ENCODE data around the gene PTPMT1.
A peak's percentile ranks its signal among the peaks of the same experiment; 100 is the strongest.
"Not testable (repeated sequence)": the region's sequence is repeated elsewhere in the genome, so short reads cannot be mapped to it uniquely, and the experiment has no call there.

Gene PTPMT1

DNA sequence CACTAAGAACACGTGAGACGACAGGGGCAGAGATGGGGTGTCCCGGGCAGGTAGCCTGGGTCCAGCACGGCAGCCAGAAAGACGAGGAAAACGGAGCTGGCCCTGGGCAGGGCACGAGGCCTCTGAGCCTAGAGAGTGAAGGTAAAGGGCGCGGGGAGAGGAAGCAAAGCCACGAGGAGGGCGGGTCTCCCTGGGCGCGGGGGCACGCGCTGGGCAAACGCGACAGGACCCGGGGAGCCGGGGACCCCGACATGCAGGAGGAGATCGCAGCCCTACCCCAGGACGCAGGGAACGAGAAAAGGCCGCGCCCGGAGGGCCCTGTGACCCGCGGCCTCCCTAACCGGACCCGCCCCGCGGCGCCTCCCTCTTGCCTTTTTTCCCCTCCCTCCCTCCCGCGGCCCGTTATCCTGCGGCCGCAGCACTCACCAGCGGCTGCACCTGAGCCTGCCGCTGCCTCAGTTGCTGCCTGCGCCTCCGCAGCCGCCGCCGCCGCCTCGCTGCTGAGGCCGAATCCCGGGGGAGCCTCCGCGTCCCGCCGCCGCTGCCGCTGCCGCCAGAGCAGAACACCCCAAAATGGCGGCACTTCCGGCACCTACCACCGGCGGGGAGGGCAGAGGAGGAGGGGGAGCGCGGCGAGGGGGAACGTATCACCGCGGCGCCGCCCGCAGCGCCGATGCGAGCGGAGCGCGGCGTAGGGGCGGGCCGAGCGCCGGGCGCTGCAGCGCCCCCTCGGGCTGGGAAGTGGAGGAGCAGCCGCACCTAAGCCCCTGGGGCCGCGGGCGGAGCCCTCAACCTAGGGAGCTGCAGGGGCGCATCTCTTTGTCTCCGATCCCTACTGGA is 12.6 kb upstream of the PTPMT1 start, which contains the start of gene CELF1:
Gene CELF1 (minus strand): TSS at position 567 of the 840 bp plus-strand sequence. CDS start 53,609 bp downstream, outside the sequence.
- H3K27me3 ChIP-seq (ENCODE audit: control insufficient read depth, insufficient read depth, low read length), result no peaks in the 10 kb centered on the region
- H3K9me3 ChIP-seq (ENCODE audit: control insufficient read depth, low read length), result no peaks in the 10 kb centered on the region
- peak within 1 kb of the TSS; percentile 97 for H3K9ac ChIP-seq (ENCODE audit: low read length)
- no peaks in the 10 kb centered on the region for H3K36me3 ChIP-seq (ENCODE audit: control insufficient read depth, insufficient read depth, low read length)
- H3K4me1 ChIP-seq (ENCODE audit: control insufficient read depth, insufficient read depth, low read length), result peaks cover 11% of the 10 kb centered on the region
- H3K4me3 ChIP-seq (ENCODE audit: low read length), result peak within 1 kb of the TSS; percentile 100

DNA sequence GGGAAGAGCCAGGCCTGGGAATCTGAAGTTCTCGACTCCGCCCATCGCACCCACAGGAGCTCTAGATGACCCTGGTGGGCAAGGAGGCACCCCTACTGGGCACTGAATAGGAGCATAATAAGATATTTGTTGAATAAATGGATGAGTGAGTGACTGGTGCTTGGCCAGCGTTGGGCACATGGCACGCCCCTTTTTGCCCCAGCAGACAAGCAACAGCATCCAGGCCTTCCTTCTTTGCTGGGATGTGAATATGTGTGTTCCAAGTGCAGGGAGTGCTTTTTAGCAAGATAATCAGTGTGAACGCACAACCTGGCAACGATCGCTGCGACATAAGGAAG is 12.0 kb upstream of the PTPMT1 start:
- H3K36me3 ChIP-seq (ENCODE audit: control insufficient read depth, insufficient read depth, low read length), result no peaks in the 10 kb centered on the region
- no peaks in the 10 kb centered on the region for H3K9me3 ChIP-seq (ENCODE audit: control insufficient read depth, low read length)
- H3K9ac ChIP-seq (ENCODE audit: low read length), result peak overlapping the region; percentile 53
- H3K4me3 ChIP-seq (ENCODE audit: low read length), result peak overlapping the region; percentile 23
- H3K4me1 ChIP-seq (ENCODE audit: control insufficient read depth, insufficient read depth, low read length), result peaks cover 11% of the 10 kb centered on the region
- no peaks in the 10 kb centered on the region for H3K27me3 ChIP-seq (ENCODE audit: control insufficient read depth, insufficient read depth, low read length)

DNA sequence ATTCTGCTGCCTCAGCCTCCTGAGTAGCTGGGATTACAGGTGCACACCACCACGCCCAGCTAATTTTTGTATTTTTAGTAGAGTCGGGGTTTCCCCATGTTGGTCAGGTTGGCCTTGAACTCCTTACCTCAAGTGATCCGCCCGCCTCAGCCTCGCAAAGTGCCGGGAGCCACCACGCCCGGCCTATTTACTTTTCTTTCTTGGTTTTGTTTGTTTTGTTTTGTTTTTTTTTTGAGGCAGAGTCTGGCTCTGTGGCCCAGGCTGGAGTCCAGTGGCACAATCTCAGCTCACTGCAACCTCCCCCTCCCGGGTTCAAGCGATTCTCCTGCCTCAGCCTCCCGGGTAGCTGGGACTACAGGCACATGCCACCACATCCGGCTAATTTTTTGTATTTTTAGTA is 8.4 kb upstream of the PTPMT1 start:
- not testable (repeated sequence) for H3K27me3 ChIP-seq (ENCODE audit: control insufficient read depth, insufficient read depth, low read length); H3K9me3 ChIP-seq (ENCODE audit: control insufficient read depth, low read length); H3K4me1 ChIP-seq (ENCODE audit: control insufficient read depth, insufficient read depth, low read length)

DNA sequence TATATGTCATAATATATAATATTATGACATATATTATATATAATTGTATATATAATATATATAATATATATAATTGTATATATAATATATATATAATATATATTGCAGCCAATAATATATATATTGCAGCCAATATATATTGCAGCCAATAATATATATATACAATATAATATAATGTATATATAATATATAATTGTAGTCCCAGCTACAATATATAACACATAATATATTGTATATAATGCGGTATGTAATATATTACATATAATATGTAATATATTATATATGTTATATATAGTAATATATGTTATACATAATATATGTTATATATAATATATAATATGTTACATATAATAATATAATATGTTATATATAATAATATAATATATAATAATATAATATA is 6.7 kb upstream of the PTPMT1 start:
- no peaks in the 10 kb centered on the region for H3K27me3 ChIP-seq (ENCODE audit: control insufficient read depth, insufficient read depth, low read length)
- H3K9ac ChIP-seq (ENCODE audit: low read length), result no peak overlapping the region
- no peaks in the 10 kb centered on the region for H3K36me3 ChIP-seq (ENCODE audit: control insufficient read depth, insufficient read depth, low read length)
- no peak overlapping the region for H3K4me3 ChIP-seq (ENCODE audit: low read length)
- no peaks in the 10 kb centered on the region for H3K9me3 ChIP-seq (ENCODE audit: control insufficient read depth, low read length)
- no peaks in the 10 kb centered on the region for H3K4me1 ChIP-seq (ENCODE audit: control insufficient read depth, insufficient read depth, low read length)

More for the DNA sequence above, 8.4 kb upstream of the PTPMT1 start:
- H3K36me3 ChIP-seq (ENCODE audit: control insufficient read depth, insufficient read depth, low read length); H3K9ac ChIP-seq (ENCODE audit: low read length); H3K4me3 ChIP-seq (ENCODE audit: low read length): not testable (repeated sequence)

DNA sequence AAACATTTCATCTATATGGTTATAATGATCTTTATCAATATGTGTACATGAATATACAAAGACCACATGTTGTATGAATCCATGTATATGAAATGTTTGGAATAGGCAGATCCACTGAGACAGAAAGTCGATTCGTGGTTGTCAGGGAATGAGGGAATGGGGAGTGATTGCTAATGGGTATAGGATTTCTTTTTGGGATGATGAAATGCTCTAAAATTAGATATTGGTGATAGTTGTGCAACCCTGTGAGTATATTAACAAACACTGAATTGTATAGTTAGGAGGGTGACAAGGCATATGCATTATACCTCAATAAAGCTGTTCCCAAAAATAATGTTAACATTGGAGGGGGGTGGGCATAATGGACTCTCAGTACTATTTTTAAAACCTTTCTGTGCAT is 5.0 kb upstream of the PTPMT1 start:
- Histone ChIP-seq H3K36me3 (ENCODE audit: control insufficient read depth, insufficient read depth, low read length) (no peaks in the 10 kb centered on the region), H3K4me1 (ENCODE audit: control insufficient read depth, insufficient read depth, low read length) (peaks cover 4% of the 10 kb centered on the region), H3K9me3 (ENCODE audit: control insufficient read depth, low read length) (no peaks in the 10 kb centered on the region), H3K27me3 (ENCODE audit: control insufficient read depth, insufficient read depth, low read length) (no peaks in the 10 kb centered on the region), H3K9ac (ENCODE audit: low read length) (no peak overlapping the region), H3K4me3 (ENCODE audit: low read length) (no peak overlapping the region)

DNA sequence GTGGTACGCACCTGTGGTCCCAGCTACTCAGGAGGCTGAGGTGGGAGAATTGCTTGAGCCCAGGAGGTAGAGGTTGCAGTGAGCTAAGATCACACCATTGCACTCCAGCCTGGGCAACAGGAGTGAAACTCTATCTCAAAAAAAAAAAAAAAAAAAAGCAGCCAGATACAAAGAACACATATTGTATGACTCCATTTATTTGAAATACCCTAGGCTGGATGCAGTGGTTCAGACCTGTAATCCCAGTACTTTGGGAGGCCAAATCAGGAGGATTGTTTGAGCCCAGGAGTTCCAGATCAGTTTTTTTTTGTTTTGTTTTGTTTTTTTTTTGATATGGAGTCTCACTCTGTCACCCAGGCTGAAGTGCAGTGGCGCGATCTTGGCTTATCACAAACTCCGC is 3.0 kb upstream of the PTPMT1 start:
- not testable (repeated sequence) for H3K9me3 ChIP-seq (ENCODE audit: control insufficient read depth, low read length); H3K9ac ChIP-seq (ENCODE audit: low read length); H3K36me3 ChIP-seq (ENCODE audit: control insufficient read depth, insufficient read depth, low read length); H3K4me3 ChIP-seq (ENCODE audit: low read length); H3K27me3 ChIP-seq (ENCODE audit: control insufficient read depth, insufficient read depth, low read length)
- peaks cover 12% of the 10 kb centered on the region for H3K4me1 ChIP-seq (ENCODE audit: control insufficient read depth, insufficient read depth, low read length)

DNA sequence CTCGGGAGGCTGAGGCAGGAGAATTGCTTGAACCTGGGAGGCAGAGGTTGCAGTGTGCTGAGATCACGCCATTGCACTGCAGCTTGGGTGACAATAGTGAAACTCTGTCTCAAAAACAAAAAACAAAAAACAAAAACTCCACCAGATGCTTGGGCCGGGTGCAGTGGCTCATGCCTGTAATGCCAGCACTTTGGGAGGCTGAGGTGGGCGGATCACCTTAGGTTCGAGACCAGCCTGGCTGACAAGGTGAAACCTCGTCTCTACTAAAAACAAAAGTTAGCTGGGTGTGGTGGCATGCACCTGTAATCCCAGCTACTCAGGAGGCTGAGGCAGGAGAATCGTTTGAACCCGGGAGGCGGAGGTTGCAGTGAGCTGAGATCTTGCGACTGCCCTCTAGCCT is 1.0 kb upstream of the PTPMT1 start:
- not testable (repeated sequence) for H3K4me3 ChIP-seq (ENCODE audit: low read length); H3K9me3 ChIP-seq (ENCODE audit: control insufficient read depth, low read length)

DNA sequence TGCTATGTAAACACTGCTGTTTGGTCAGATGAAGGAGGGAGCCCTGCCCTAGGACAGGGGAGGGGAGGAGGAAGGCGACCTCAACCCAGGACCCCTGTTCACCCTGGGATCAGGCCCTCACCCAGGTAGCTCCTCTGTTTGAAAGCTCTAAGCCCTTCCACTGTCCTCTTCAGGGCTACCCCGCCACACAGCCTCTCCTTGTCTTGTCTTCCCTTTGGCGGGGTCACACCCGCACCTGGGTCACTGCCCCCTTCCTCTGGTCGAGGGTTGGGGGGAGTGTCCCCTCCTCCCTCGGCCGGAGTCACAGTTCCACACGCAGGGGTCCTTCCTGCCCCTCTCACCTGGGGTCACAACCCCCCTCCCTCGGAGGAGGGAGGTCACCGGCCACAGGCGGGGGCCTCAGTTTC is 463 bp upstream of the PTPMT1 start:
- H3K4me3 ChIP-seq (ENCODE audit: low read length), result peak overlapping the region; percentile 80
- H3K4me1 ChIP-seq (ENCODE audit: control insufficient read depth, insufficient read depth, low read length), result peaks cover 12% of the 10 kb centered on the region
- peak overlapping the region; percentile 92 for H3K9ac ChIP-seq (ENCODE audit: low read length)
- no peaks in the 10 kb centered on the region for H3K9me3 ChIP-seq (ENCODE audit: control insufficient read depth, low read length)
- no peaks in the 10 kb centered on the region for H3K36me3 ChIP-seq (ENCODE audit: control insufficient read depth, insufficient read depth, low read length)
- no peaks in the 10 kb centered on the region for H3K27me3 ChIP-seq (ENCODE audit: control insufficient read depth, insufficient read depth, low read length)

More for the DNA sequence above, 1.0 kb upstream of the PTPMT1 start:
- H3K36me3 ChIP-seq (ENCODE audit: control insufficient read depth, insufficient read depth, low read length); H3K9ac ChIP-seq (ENCODE audit: low read length); H3K27me3 ChIP-seq (ENCODE audit: control insufficient read depth, insufficient read depth, low read length): not testable (repeated sequence)
- peaks cover 12% of the 10 kb centered on the region for H3K4me1 ChIP-seq (ENCODE audit: control insufficient read depth, insufficient read depth, low read length)

DNA sequence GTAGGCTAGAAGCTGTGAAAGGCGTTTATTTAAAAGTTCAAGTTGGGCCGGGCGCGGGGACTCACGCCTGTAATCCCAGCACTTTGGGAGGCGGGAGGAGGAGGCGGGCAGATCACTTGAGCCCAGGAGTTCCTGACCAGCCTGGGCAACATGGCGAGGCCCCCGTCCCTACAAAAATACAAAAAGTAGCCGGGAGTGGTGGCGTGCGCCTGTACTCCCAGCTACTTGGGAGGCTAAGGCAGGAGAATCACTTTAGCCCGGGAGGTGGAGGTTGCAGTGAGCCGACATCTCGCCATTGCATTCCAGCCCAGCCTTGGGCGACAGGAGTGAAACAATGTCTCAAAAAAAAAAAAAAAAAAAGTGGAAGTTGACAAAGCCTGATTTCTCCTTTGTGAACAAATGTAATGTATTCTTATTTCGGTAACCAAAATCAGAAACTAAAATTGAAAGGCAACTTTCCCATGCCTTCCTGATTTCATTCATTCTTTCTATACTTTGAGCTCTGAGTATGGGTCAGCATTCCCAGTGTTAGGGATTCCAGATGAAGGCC is 825 bp downstream of the PTPMT1 start:
- H3K27me3 ChIP-seq (ENCODE audit: control insufficient read depth, insufficient read depth, low read length), result no peaks in the 10 kb centered on the region
- H3K4me3 ChIP-seq (ENCODE audit: low read length), result peak overlapping the region; percentile 80
- H3K9me3 ChIP-seq (ENCODE audit: control insufficient read depth, low read length), result no peaks in the 10 kb centered on the region
- peaks cover 12% of the 10 kb centered on the region for H3K4me1 ChIP-seq (ENCODE audit: control insufficient read depth, insufficient read depth, low read length)
- H3K9ac ChIP-seq (ENCODE audit: low read length), result peak overlapping the region; percentile 92
- no peaks in the 10 kb centered on the region for H3K36me3 ChIP-seq (ENCODE audit: control insufficient read depth, insufficient read depth, low read length)

DNA sequence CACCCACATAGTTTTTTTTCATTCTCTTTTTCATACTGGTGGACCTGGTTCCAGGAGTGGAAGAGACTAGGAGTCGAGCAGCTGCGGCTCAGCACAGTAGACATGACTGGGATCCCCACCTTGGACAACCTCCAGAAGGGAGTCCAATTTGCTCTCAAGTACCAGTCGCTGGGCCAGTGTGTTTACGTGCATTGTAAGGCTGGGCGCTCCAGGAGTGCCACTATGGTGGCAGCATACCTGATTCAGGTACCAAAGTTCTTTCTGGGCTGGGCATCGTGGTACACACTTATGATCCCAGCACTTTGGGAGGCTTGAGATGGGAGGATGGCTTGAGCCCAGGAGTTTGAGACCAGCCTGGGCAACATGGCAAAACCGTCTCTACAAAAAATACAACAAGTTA is 4.2 kb downstream of the PTPMT1 start:
- Histone ChIP-seq H3K4me3 (ENCODE audit: low read length) (no peak overlapping the region), H3K9me3 (ENCODE audit: control insufficient read depth, low read length) (no peaks in the 10 kb centered on the region), H3K36me3 (ENCODE audit: control insufficient read depth, insufficient read depth, low read length) (peaks cover 10% of the 10 kb centered on the region), H3K9ac (ENCODE audit: low read length) (no peak overlapping the region), H3K27me3 (ENCODE audit: control insufficient read depth, insufficient read depth, low read length) (no peaks in the 10 kb centered on the region), H3K4me1 (ENCODE audit: control insufficient read depth, insufficient read depth, low read length) (peaks cover 12% of the 10 kb centered on the region)

DNA sequence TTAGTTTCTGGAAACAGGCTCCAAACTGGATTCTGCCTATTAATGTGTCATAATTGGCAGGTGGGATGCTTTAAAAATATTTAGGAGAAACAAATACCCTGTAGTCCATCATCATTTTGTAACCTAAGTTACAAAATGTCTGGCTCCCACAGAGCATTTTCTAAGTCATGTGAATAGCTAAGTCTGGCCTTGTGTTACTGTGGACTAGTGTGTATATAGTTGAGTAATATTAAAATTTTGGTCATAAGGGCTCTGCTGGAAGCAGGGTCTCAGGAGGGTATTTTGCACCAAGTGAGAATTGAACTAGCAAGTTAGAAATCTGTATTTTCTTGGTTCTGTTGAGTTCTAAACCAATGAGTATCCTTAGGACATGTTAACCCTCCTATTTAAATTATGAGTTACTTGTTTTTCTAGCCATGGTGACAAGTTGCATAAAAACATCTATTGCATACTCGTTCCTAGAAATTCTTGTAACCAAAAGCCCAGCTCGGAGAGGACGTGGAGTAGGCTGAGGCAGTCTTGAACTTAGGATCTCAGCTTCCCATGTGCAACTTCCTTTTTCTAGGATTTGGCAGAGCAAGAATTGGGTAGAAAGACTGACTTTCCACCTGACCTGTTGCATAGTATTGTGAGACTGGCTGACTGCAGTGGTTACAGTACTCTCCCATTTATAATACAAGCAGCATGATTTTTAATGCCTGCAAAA is 5.4 kb downstream of the PTPMT1 start:
- peaks cover 7% of the 10 kb centered on the region for H3K4me1 ChIP-seq (ENCODE audit: control insufficient read depth, insufficient read depth, low read length)
- H3K9me3 ChIP-seq (ENCODE audit: control insufficient read depth, low read length), result no peaks in the 10 kb centered on the region
- H3K36me3 ChIP-seq (ENCODE audit: control insufficient read depth, insufficient read depth, low read length), result peaks cover 10% of the 10 kb centered on the region
- H3K27me3 ChIP-seq (ENCODE audit: control insufficient read depth, insufficient read depth, low read length), result no peaks in the 10 kb centered on the region
- H3K4me3 ChIP-seq (ENCODE audit: low read length), result no peak overlapping the region
- H3K9ac ChIP-seq (ENCODE audit: low read length), result no peak overlapping the region

DNA sequence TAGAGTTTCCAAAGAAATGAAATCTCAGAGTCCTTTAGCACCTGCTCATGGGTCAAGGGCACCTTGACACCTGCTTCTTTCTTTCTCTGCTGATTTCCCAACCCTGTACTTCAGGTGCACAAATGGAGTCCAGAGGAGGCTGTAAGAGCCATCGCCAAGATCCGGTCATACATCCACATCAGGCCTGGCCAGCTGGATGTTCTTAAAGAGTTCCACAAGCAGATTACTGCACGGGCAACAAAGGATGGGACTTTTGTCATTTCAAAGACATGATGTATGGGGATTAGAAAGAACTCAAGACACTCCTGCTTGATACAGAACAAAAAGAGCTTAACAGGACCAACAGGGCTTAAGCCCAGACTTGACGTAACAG is 5.9 kb downstream of the PTPMT1 start:
- Histone ChIP-seq H3K27me3 (ENCODE audit: control insufficient read depth, insufficient read depth, low read length) (no peaks in the 10 kb centered on the region), H3K9ac (ENCODE audit: low read length) (no peak overlapping the region), H3K4me3 (ENCODE audit: low read length) (no peak overlapping the region), H3K36me3 (ENCODE audit: control insufficient read depth, insufficient read depth, low read length) (peaks cover 10% of the 10 kb centered on the region), H3K4me1 (ENCODE audit: control insufficient read depth, insufficient read depth, low read length) (peaks cover 6% of the 10 kb centered on the region), H3K9me3 (ENCODE audit: control insufficient read depth, low read length) (no peaks in the 10 kb centered on the region)

Measured in mucosa of stomach (tissue), 1 donor.